ENCODE data around the gene CCR5AS.
"Not testable (repeated sequence)": the region's sequence is repeated elsewhere in the genome, so short reads cannot be mapped to it uniquely, and the experiment has no call there.

CCR5AS gene

DNA sequence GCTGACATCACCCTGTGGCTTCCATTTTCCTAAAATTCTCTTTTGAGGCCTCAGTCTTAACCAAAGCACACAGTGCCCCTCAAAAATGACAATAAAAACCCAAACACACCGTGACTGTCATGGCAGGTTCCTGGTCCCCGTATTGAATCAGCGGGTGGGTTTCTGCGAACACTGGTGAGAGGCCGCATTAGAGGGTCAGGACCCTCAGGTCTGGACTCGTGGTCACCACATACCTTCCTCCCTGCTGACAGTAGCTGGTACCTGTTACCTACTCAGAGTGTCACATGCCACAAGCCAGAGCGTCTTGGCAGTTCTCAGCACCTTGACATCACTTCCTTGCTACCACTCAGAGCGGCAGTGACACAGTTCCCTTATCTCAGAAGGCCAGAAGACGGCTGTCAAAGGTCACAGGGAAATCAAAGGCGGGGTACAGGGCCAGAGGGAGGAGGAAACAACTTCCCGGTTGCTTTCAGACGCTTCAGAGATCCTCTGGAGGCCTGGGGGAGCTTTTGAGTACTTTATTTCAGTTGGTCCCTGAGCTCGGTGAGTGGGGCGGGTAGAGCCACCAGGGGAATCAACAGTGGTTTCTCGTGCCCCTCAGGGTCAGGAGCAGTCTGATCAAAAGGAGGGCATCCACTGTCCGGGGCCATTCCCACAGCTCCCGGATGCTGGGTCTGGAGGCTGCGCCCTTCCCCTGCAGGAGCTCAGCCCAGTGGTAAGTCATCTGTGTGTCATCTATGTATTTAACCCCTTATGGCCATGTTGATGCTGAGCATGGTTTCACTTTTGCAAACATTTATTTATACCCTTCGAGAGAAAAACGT lies at the start of gene CCR5AS, which contains the start of gene CCRL2:
TSS of gene CCR5AS (minus strand) at position 279 of the 824 bp plus-strand sequence.
TSS of gene CCRL2 (plus strand) at position 472 of the 824 bp plus-strand sequence. CDS start 821 bp downstream, outside the sequence.
- peak; percentile 13 to 15 for DNase-seq (ENCODE audit: low read depth in 2 of 2)

DNA sequence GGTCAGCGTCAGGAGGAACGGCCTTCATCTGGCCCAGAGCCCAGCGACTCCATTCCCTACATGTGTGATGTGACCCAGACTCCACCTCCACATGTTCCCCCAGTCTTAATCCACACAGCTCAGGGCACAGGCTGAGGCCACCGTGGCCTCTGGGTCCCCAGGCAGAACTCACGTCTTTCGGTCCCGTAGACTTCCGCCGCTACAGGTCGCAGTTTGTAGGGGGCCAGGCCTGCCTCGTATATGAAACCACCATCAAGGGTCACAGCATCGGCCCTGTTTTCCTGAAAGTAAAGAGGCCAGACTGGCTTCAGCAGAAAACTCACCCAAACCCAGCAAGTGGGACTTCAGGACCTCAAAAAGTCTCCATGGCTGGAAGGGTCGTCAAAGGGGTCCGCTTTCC lies 49.3 kb upstream of the CCR5AS start:
- DNase-seq (ENCODE audit: low read depth in 2 of 2), result no peak

DNA sequence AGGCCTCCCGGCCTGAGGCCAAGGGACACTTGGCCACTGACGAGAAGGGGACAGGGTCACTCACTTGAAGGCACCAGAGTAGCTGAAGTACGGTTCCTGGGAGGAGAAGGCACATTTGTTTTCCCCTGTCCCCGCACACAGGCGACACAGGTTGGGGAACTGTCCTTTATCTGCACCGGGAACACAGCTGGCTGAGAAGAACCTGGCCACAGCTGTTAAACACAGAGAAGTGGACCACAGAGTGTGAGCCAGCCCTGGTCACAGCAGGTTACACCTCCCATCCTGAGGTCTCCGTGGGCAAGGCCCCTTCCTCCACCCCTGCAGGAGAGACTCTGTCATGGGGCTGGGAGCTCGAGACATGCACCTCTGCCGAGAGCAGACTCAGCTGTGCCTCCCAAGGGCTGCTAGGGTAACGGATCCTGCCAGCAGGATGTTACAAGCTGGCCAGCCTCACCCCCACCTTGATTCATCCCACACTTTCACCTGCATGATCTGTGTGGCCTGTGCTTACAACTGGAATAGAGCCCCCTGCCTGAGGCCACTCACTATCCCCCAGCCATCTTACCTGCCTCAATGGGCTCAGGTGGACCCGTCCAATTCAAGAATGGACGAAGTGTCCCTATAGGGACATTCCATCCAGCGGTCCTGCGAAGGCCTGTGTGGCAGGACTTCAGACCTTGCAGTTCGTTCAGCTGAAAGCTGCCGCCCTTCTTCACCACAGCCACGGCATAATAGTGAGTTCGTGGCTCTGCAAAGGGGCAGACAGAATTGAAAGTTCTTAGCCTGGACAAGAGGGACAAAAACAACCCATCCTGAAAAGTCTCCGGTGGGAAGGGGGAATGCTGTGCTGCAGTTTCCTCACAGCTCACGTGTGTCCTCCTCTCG lies 48.6 kb upstream of the CCR5AS start:
- DNase-seq (ENCODE audit: low read depth in 2 of 2), result no peak

DNA sequence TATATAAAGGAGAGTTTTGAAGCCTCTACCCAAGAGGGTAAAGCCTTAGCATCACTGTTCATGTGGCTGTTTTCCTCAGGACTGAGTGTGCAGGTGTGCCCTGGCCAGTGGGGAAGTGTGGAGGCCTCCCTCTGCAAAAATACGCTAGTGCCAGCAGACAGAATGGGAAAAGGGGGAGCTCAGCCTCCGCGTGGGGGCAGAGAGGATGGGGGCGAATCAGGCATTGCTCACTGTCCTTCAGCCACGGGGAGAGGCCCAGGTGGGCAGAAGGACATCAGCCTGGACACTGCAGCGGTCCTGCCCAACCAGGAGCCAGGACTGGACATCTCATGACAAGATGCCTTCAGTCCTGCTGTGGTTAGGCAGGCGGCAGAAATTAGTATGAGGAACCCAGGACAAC lies 47.7 kb upstream of the CCR5AS start:
- no peak for DNase-seq (ENCODE audit: low read depth in 2 of 2)

DNA sequence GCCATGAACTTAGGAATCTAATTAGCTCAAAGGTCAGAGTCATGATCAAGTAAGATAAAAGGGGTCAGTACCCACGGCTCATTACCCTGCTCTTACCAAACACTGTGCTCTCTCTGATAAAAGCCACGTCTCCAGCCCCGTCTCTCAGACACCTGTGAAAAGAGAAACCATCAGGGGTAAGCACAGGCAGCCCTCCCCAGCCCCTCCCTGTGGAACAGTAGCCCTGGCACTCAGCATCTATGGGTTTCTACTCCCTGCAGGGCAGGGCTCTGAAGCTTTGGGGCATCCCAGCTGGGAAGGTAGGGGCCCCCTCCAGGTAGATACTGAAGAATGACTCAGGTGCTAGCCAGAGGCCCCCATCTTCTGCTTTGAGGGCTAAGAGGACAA lies 47.3 kb upstream of the CCR5AS start:
- no peak for DNase-seq (ENCODE audit: low read depth in 2 of 2)

DNA sequence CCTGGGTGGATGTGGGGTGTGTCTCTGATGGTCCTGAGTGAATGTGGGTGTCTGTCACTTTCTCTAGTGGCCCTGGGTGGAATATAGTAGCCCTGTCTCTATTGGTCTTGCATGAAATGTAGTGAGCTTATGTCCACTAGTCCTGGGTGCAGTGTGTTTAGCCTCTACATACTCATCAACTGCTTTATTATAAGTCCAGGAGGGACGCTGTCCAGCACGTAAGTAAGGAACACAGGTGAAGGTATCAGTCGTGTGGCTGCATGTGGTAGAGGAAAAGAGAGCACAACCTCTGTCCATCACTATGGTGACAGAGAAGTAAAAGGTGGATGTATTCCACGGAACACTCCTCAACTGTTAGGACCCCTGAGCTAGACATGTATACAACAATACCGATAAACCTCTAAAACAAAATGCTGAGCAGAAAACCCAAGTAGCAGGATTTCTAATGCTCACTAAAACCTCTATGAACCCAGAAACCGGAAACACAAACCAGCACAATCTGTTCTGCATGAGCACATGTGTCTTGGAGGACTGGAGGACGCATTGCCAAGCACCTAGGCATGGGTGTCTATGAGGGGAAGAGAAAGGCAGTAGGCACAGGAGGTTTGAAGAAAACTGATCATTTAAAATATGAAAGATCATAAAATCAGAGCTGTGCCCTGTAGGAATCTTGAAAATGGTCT lies 46.8 kb upstream of the CCR5AS start:
- DNase-seq (ENCODE audit: low read depth in 2 of 2), result no peak

DNA sequence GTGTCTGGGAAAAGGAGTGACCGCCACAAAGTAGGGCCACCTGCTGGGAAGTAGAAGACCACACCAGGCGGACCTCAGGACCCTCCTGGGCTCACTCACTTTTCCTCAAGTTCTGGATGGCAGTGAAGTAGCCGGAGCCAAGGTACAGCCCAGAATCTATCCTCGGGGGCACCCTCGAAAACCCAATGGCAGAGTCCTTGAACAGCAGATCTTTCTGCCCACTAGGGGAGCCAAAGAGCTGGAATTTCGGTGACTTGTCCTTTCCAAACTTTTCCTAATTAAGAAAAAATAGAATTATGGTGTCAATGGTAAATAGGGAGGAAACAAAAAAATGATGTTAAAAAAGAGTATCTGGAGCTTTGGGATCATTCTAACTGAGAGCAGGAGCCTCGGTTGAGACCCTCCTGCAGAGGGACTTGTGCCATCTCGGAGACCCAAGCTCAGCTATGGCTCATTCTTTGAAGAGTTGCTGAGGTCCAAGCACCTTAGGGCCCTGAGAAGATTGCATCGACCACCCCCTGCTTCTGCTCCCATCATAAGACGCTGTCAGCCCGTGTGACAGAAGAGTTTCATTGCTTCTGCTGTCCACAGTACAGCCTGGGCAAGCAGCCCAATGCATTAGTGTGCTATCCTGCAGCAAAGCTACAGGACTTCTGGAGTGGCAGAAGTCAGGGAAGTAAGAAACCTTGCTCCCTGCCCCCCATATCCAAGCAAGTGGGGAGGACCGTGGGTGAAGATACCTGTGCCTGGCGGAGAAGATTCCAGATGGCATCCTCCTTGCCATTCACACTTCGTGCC lies 43.1 kb upstream of the CCR5AS start:
- no peak for DNase-seq (ENCODE audit: low read depth in 2 of 2)

DNA sequence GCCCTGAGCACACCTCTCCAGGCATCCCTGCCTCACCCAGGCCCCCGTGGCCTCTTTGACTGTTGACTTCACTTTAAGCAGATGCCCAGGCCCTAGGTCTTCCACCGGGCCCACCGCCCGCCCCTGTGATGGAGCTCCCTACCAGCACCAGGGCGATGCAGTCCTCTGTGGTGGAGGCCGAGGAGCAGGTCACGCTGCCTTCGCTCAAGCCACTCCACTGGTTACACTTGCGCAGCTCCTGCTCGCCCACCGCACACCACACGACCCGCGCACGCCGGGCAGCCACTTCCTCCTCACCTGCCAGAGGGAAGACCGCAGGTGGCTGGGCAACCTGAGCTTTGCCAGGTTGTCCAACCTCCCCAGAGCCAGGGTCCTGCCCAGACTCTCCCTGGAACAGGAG lies 41.9 kb upstream of the CCR5AS start:
- no peak for DNase-seq (ENCODE audit: low read depth in 2 of 2)

DNA sequence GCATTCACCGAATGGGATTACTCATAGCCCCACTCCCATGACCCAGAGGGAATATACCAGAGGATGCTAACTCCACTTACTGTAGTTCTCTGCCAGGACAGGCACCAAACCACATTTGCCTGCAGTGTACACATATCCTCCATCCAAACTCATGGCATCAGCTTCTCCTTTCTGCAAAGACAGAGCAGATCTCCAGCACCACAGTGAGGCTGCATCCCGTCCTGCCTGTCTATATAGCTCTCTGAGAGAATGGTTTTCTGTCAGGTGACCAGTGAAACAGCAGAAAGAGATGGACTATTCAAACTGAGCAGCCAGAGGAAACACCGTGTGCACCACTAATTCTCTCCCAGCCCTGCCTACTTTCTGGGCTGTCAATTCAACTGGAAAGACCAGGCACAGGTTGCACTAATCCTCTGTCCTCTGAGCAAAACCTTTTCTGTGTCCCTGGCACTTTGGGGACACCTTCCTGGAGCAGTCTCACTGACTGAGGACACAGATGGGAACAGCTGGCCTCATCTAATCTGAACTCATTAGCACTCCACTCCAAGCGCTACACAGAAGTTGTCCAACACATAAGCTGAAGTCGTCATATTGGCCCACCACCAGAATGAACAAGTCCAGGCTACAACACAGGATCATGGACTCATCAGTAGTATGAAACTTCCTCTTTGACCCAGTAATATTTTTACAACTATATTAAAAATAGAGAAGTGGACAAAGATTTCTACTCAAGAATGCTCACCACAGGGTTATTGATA lies 40.5 kb upstream of the CCR5AS start:
- no peak for DNase-seq (ENCODE audit: low read depth in 2 of 2)

DNA sequence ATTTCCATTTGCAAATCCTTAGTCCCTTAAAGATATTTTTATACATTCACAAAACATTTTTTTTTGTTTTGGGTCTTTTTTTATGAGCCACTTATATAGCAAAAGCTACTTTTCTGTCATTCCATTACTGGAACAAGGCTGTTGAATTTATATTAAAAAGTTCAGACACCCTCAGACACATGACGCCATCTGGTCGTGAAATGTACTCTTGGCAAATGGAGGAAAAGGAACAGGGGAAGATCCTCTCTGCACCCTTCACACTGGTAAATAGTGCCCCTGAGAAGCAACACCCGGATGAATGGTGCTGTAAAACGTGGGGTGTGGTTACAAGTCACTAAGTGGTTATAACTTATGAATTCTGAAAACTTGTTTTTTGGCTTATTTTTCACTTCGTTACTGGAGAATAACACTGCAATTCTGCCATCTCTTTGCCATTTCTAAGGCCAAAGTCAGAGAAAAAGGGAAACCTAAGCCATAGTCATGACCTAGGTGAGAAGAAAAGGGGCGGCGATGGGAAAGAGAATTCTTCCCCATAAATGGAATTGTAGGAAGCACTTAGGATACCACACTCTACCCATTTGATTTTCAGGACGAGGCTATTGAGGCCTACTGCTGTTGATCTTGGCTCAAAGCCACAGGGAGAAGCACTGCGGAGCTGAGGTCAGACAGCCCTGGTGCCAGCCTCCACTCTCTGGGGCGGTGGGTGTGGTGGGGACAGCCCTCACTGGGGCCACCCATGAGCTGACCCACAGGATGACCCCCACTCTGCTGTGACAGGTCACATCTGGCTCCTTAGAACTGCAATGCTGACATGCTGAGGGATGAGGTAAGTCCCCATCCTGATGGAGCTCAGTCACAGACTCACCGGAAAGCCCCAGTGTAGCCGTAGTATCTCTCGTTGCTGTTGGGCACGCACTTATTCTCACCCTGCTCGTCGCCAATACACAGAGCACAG lies 36.0 kb upstream of the CCR5AS start:
- DNase-seq (ENCODE audit: low read depth in 2 of 2), result peak in 1 of 2 donors; percentile 12

DNA sequence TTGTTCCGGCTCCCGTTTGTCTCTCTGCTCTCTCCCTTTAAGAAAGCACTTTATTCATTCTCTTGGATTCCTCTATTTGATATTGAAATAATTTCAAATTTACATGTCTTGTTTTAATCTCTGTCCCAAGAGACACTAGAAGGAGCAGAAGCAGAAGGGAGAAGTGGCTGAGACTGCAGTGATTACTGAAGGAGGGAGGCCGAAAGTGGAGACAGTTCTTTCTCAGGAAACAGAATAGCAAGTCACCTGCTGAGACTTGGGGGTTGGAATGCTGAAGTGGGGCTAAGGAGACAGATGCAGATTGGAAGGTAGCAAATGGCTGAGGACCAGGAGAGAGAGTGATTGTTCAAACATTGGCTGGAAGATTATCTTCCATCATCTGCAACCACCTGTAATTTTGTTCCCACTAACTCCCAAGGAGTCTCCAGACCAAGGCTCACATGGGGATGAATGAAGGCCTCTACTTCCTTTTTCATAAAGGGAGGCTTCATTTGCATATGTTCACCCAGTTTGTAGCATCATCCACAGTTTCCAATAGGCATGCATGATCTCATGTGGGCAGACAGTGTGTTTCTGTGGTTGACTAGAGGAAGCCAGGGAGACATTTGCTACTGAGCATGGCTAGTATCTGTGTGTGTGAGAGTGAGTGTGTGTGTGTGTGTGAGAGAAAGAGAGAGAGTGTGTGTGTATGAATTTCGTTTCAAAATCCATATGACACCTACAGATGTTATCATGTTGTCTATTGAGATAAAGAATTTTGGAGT lies 33.8 kb upstream of the CCR5AS start:
- no peak for DNase-seq (ENCODE audit: low read depth in 2 of 2)

DNA sequence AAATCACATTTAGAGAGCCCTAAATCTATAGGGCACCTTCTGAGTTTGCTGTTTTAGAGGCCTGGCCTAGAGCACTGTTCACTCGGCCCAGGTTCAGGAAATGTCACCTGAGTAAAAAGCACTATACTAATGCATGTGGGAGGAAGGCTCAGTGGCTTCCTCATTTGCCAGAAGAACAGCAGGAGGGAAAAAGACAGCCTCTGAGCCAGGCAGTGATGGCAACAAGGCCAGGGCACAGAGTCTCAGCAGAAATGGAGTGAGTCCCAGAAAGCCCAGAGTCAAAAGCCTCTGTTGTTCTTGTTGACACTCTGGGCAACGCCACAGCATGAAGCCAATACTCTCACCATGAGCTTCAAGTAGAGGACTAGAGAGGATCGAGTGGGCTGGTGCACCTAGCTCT lies 32.0 kb upstream of the CCR5AS start:
- no peak for DNase-seq (ENCODE audit: low read depth in 2 of 2)

DNA sequence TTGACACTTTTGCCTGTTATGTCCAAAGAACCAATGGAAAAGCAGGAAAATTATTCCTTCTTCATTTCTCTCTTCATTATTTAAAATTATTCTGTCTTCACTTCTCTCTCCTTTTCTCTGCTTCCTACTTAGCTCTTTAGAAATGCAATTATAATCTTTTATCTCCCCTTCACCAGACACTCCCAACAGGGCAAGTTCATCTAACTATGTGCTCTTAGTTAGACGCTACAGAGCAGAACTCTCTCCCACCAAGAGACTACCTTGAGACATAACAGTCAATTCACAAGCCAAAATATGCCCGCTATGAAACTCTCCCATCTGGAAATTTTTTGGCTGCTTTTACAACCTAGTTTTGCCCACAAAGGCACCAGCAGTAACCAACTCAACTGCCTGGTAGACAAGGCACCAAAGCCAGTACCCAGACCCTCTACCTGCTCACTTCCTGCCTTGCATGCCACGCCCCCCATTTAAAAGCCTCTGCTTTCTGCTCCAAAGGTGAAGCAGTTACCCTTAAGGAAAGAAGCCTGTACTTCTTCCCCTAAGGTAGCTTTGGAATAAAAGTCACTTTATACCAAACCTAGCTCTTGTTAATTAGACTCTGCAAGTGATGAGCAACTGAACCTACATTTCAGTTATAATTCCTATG lies 28.3 kb upstream of the CCR5AS start:
- no peak for DNase-seq (ENCODE audit: low read depth in 2 of 2)

DNA sequence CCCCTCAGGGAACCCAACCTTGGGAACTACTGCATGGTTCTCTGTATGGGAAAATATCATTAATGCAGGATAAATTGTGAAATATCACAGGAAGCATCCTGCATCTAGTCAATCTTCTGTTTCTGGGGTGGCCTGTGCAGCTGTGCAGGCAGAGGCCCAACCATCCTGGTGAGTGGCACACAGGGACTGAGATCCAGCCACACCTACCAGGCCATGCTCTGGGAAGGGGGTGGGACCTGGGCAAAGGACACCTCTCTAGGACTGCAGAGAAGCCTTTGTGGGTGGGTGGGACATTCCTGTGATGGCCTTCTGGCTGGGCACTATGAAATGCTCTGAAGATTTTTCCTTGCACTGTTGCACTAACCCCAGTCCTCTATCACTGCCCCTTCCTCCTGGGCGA lies 27.0 kb upstream of the CCR5AS start:
- no peak for DNase-seq (ENCODE audit: low read depth in 2 of 2)

DNA sequence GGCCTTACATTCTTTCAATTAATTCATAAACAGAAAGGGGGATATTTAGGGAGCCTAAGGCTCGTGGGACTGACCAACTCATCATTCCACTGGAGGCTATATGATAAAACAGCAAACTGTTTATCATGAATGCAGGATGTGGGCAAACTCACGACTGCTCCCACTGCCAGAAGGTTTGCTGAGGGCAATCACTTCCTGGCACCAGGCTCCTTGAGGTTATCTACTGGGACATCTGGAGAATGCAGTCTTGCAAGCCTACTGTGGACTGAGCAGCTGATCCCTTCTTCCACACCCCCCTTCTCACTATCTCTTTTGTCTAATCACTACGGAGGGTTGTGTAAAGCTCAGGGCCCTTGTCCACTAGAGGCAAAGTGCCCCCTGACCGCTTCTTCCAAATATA lies 26.3 kb upstream of the CCR5AS start:
- not testable (repeated sequence) for DNase-seq (ENCODE audit: low read depth in 2 of 2)

DNA sequence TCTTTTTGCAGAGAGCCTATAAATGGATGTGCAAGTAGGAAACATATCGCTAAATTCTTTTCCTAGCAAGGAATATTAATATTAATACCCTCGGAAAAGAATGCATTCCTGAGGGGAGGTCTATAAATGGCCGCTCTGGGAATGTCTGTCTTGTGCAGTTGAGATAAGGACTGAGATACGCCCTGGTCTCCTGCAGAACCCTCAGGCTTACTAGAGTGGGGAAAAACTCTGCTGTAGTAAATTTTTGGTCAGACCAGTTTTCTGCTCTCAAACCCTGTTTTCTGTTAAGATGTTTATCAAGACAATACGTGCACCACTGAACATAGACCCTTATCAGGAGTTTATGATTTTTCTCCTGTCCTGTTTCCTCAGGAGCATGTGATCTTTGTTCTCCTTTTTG lies 25.0 kb upstream of the CCR5AS start:
- not testable (repeated sequence) for DNase-seq (ENCODE audit: low read depth in 2 of 2)

DNA sequence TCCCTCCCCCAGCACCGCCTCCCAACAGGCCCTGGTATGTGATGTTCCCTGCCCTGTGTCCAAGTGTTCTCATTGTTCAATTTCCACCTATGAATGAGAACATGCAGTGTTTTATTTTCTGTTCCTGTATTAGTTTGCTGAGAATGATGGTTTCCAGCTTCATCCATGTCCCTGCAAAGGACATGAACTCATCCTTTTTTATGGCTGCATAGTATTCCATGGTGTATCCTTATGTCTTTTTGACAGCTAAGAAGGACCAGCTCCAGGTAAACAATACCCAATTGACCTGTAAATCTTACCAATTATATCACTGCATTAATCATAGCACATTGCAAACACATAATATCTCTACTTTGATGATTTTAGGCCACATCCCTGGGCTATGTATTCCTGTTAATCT lies 24.0 kb upstream of the CCR5AS start:
- DNase-seq (ENCODE audit: low read depth in 2 of 2), result not testable (repeated sequence)

DNA sequence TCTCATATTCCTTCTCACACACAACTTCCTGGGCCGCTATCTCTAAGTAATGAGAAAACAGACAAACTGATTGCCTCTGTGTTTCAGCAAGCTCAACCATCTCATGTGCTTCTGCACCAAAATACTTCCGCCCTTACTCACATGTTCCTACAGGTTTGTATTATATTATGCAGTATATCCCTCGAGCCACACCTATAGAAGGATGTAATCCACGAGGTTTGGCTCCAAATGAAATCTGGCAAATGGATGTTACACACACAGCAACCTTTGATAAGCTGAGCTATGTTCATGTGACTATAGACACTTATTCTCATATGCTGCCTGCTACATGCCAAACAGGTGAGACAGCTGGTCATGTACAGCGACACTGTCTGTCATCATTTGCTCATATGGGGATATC lies 22.8 kb upstream of the CCR5AS start:
- no peak for DNase-seq (ENCODE audit: low read depth in 2 of 2)

All from stimulated activated CD8-positive, alpha-beta memory T cell treated with anti-CD3 and anti-CD28 coated beads, Interleukin-2, amount 100 ng/mL, for 48 hours (primary cell).